Activated T-helper 9 cell treated with anti-CD3 and anti-CD28 coated beads, Interleukin-2, amount 50 U/mL, for 16 hours (primary cell): Measurements from ENCODE around the gene EXOC3L4.

Source experiments
- DNase-seq: peaks from one replicate; pipeline ENCODE4 v3.0.0-alpha.2; 2020; ENCODE audit warnings: low read depth

The EXOC3L4 gene

DNA sequence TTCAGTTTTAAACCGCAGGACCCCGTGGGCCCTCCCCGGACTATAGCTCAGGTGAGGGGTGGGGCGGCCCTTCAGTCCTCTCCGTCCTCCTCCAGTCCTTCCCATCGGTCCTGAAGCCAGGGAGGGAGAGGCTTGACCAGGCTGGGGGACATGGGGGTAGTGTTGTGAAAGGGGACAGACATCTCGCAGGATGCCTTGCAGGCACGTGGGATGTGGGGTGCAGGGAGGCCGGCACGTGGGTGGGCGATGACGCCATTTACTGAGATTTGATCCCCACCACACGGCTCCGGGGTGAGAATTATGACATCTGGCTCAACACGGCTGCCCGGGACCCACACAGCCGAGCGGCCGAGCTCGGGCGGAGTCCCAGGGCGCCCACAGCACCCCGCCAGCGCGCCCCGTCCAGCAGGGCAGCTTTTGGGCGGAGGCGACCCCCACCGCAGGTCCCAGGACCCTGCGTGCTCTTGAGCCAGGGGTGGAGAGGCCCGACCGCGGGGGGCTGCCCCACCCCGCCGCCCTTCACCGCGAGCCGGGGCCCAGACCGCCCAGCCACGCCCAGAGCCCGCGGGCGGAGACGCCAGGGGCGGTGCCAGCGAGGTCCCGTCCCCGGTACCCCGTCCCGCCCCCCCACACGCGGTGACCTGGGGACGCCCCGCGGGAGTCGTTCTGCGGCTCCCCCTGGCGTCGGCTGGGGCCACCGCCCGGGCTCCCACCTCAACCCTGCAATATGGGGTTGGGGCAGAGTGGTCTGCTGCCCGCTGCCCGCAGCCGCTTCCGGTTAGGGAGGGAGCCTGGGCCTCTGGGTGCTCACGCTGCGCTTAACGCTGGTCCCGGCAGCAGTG, 3.3 kb upstream of the EXOC3L4 start:
- peak; percentile 67 for DNase-seq

DNA sequence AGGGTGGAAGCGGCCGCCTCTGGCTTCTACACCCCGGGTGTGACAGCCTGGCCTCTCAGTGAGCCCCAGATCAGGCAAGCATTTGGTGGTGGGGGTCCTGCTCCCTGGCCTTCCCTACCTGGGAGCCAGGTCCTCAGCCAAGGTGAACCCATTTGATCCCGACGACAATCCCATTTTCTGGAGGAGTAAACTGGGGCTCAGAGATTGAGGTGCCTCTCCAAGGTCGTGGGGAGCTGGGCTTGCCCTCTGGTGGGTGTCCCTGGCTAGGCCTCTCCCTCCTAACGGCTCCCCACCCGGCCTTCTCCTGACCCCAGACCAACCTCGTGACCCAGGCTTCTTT, 2.7 kb upstream of the EXOC3L4 start:
- DNase-seq = no peak

DNA sequence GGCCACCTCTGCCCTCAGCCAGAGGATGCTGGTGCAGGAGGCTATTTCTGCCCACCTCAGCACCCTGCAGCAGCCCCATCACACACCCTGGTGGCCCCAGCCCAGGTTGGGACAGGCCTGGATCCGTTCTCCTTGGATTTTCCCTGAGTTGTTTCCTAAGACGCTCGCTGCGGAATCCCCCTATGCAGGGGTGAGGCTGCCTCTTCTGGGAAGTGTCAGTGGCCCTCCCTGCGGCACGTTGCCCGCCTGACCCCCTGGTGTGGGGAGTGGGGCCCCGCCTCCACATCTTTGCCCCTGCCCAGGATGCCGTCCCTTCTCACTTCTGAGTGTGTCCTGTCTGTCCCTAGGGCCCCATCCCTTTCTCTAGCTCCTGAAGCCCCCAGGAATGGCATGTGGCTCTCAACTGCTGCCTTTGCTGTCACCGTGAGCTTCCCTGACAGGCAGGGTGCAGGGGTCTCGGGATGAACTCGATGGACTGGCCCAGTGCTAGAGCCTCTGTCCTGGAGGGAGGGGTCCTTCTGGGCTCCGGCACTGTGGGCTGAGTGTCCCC, 594 bp upstream of the EXOC3L4 start:
- no peak for DNase-seq

DNA sequence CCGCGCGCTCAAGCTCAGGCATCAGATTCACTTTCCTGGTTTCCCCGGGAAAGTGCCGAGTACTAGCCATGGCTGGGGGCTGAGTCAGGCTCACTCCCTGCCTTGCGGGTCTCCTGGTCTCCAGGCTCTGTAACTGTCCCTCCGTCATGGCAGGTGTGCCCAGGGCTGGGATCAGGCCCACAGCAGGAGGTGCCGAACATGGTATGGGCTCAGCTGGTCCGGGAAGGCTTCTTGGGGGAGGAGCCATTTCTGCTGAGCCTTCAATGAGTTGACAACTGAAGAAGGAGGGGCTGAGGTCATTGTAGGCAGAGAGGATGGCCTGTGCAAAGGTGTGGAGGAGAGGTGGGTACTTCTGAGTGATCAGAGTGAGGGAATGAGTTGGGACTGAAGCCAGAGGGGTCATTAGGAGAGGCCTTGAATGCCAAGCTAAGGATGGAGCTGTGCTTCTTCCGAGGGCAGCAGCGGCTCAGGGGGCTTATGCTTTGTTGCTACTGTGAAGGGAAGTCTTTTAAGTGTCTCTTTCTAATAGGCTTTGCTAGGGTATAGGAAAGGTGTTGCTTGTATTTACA, 769 bp downstream of the EXOC3L4 start:
- no peak for DNase-seq

DNA sequence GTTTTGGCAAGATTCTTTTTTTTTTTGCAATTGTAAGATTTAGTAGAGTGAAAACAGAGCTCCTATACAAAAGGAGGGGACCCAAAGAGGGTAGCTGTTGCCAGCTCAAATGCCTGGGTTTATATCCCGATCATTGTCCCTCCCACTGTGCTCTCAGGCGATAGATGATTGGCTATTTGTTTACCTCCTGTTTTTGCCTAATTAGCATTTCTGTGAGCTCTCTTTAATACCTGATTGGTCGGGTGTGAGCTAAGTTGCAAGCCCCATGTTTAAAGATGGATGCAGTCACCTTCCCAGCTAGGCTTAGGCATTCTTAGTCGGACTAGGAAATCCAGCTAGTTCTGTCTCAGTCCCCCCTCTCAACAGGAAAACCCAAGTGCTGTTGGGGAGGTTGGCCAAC, 1.9 kb downstream of the EXOC3L4 start:
- DNase-seq = no peak

DNA sequence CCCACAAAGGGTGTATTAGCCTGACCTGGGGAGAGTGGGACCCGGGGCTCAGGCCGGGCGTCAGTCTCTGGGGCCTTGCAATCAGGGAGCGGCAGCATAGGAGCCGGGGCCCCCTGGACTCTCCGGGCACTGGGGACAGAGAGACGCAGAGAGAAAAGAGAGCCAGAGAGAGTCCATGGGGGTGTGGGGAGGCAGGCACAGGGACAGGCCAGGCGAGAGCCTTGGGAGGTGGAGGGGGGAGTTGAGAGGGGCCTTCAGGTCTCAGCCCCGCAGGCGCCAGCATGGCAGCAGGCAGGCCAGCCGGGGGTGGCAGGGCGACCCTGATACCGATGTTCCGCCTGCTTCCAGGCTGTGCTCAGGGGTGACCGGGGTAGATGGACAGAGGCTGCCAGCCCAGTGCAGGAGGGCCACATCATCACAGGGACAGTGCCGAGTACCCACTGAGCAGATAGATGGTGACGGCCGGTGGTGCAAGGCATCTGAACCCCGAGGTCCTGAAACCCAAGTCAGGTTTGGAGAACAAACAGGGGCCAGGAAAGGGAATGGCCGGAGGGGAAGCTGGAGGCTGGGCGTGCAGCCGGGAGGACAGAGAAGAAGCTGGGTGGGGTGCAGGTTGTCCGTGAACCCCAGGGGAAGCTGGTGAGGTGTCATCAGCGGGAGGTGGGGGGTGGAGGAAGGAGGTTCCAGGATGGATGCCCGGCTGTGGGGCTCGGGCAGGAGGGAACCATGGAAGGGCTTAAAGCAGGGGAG, 2.9 kb downstream of the EXOC3L4 start:
- no peak for DNase-seq

DNA sequence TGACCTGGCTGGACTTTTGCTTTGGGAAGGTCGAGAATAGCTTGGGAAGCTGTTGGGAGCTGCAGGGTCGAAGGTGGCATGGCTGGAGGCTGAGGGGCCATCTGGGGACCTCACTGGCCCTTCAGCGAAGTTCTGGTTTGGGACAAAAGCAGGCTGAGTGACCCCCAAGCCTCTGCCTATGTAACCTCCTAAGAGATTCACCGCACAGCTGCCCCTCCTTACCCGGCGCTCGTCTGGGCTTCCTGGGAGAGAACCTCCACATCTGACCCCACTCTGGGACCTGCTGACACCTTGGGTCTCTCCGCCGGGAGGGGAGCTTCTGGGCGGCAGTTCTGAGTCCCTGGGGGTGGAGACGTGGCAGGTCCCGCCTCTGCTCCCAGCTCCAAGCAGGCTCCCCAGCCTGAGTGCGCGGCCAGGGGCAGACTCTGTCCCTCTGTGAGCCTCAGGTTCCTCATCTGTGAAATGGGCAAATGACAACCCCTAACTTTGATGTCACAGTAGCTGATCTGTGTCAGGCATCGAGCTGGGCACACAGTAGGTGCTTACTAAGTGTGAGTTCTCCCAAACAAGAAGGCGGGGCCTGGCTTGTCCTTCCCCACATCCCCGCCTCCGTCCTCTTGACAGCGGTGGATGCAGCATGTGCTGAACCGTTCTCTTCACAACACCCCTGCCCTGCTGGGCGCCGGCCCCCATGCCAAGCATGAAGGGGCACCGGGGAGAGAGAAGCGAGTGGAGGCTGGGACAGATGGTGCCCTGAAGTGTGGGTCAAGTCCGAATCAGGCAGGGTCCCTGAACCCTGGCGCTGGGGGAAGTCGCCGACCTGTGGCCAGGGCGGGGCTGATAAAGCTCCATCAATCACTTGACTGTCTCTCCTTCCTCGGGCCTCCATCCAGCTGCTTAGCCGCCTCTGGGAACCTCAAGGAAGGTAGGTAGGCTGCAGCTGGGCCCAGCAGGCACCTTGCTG, 3.8 kb downstream of the EXOC3L4 start:
- no peak for DNase-seq

DNA sequence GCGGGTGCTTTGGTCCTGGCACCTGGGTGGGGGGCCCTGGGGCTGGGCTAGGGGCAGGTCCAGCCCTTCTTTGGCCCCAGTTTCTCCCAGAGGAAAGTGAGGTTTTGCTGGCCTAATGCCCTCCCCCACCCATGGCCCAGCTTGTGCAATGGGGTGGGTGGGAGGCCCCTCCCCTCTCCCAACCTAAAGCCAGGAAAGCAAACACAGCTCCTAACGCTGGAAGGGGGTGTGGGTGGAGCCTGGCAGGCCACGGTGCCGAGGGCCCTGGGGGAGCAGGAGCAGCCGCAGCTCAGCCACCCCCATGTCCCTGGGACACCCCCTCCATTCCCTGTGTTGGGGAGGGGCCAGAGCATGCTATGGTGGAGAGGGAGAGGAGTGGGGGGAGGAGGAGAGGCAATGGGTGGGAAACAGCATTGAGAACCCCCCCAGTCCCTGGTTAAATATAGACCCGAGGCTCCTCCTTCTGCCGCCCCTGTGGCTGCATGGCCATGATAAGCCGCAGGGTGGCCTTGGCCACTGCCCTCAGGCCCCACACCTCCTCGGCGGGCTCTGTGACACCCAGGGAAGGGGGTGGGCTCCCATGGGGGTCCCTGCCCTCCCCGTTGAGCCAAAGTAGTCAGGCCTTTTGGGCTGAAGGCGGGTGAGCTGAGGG, 4.7 kb downstream of the EXOC3L4 start:
- no peak for DNase-seq

DNA sequence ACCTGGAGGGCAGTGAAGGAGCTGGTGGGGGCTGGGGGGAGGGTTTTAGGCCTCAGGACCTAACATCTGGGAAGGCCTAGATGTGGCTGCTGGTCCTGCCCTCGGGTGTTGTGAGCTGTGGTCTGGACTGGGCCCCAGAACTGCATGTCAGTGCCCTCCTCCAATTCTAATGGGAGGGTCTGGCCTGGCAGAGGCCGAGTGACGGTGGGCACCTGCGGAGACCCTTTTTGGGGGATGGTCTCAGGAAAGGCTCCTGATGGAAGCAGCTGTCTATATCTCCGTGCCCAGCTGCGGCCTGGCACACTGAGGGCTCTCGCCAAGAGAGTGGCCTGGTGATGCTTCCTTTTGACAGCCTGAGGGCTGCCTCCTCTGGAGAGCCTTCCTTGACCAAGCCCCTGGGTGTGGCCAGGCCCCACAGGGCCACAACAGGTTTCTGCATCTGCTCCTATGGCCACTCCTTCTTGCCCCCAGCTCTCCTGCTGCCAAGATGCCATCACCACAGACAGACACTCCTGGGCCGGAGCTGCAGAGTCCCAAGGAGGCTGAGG, 5.3 kb downstream of the EXOC3L4 start:
- DNase-seq = no peak

DNA sequence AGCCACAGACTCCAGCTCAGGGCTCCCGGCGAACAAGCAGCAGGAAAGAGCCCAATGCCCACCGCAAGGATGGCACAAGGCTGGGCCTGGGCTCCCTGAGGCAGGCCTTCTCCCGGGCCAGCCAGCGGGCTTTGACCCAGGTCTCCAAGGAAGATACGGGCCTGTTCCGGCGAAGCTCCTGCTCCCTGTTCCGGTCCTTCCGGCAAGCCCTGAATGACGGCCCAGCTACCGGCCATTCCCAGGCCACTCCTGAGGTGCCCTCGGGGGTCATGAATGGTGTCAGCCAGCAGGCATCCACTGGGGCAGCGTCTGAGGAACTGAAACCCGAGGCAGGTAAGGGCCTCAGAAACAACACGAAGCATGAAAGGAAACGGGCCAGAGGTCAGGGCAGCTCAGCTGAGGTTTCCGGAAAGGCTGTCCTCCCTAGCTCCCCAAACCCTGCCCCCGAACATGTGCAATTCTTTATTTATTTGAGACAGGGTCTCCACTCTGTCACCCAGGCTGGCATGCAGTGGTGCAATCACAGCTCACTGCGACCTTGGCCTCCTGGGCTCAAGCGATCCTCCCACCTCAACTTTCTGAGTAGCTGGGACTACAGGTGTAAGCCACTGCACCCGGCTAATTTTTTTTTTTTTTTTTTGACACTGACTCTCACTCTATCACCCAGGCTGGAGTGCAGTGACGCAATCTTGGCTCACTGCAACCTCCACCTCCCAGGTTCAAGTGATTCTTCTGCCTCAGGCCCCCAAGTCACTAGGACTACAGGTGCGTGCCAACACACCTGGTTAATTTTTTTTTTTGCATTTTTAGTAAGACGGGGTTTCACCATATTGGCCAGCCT, 6.0 kb downstream of the EXOC3L4 start:
- DNase-seq = no peak

DNA sequence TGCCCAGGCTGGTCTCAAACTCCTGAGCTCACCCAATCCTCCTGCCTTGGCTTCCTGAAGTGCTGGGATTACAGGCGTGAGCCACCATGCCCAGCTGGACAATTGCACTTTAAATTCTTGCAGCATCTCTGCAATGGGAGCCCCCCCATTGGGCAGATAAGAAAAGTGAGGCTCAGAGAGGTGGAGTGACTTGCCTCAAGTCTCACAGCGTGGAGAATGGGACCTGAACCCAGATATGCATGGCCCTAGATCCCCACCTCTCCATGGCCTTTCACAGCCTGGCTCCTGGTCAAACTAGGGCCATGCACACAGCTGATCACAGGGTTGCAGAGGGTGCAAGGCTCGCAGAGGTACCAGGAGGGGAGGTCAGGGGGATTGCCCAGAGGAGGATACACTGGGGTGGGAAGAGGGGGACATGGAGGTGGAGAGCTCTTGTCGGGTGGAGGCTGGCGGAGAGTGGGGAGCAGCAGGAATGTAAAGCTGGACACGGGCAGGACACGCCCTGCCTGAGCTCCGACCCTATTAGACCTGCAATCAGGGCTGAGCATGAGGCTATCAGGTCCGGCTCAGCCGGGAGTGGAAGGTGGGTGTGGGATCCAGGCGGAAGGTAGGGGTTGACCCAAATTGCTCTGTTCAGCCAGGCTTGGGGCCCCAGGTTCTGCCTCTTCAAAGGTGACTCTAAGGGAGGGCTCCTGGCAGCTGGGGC, 6.9 kb downstream of the EXOC3L4 start:
- DNase-seq = no peak

DNA sequence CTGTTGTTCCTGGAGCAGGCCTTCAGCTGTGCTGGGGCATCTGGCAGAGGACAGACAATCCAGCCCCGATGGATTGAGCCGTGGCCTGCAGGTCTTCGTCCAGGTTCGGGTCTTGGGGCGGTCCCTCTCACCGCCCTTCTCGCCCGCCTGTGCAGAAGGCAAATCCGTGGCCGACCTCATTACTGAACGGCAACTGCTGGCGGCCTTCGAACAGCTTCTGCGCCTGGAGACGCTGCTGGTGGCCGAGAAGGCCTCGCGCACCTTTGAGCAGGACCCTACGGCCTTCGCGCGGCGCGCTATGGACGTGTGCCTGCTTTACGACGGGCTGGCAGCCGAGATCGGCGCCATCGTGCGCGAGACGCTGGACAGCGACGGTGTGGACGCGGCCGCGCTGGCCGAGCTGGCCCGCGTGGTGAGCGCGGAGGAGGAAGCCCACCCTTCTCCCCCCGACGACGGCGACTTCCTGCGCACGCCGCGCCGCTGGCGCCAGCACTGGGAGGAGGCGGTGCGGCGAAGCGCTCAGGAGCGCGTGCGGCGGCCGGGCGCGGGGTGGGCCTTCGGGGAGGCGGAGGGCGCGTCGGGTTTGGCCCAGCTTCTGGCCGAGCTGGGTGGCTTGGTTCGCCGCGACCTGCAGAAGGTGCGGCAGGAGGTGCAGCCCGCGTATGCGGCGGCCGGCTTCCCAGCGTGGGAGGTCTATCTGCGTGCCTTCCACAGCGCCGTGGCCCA, 7.6 kb downstream of the EXOC3L4 start:
- no peak for DNase-seq

DNA sequence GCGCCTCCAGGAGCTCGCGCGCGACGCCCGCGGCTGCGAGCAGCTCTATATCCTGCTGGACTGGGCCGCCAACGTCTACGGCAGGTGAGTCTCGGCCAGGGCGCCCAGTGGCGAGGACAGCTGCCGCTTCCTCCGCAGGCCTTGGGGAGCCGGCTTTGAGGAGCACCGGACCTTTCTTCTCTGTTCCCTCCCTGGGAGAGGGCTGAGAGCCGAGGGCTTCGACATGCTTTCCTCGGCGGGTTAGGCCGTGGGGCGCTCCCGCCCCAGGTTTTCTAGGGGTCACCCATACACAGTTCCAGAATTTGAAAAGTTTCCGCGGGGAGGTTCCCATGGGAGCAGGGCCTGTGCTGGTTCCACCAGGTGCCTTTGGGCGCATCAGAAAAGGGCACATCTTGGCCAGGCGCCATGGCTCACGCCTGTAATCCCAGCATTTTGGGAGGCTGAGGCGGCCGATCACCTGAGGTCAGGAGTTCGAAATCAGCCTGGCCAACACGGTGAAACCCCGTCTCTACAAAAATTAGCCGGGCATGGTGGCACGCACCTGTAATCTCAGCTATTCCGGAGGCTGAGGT, 8.2 kb downstream of the EXOC3L4 start:
- no peak for DNase-seq

DNA sequence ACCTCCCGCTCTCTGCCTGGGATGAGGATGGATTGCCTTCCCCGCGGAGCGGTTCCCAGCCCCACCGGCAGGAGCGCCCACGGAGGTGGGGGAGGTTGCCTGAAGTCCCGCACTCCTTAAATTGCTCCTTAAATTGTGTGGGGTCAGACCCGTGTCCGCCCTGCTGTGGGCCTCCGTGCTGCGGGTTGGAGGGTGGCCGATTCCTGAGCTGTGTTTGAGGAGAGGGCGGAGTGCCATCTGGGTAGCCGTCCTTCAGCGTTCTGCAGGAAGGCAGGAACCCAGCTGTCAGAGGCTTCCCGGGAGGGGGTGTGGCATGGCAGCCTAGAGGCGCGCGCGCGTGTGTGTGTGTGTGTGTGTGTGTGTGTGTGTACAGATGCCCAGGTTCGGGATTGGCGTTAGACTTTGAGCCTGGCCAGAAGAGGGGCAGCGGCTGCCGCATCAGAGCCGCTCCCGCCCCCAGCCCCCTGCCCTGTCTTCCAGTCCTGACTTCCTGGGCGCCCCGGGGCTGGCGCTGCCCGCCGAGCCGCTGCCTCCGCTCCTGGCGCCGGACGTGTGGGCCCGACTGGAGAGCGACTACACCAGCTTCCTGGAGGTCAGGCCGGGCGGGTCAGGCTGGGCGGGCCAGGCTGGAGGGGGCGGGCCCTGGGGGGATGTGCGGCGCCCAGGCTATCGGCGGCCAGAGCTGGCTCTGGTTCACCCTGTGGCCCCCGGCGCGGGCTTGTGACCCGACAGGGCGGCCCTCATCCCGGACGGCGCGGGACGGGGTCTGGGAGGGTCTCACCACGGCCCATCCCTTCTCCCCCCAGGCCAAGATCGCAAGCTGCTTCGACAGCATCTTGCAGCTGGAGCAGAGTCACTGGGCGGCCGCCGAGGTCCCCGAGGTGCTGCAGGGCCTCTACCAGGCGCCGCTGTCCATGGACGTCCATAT, 9.2 kb downstream of the EXOC3L4 start:
- DNase-seq = no peak

DNA sequence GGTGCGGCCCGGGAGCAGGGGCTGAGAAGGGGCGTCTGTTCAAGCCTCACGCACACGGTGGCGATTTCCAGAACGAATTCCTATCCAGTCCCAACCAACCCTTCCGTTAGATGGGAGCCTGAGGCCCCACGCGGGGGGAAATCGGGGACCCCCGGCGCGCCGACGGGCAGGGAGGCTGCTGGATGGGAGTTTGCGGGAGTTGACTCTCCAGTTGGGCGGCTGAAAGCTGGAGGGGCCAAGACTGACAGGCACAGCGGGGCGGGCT, 9.8 kb downstream of the EXOC3L4 start:
- DNase-seq = no peak

DNA sequence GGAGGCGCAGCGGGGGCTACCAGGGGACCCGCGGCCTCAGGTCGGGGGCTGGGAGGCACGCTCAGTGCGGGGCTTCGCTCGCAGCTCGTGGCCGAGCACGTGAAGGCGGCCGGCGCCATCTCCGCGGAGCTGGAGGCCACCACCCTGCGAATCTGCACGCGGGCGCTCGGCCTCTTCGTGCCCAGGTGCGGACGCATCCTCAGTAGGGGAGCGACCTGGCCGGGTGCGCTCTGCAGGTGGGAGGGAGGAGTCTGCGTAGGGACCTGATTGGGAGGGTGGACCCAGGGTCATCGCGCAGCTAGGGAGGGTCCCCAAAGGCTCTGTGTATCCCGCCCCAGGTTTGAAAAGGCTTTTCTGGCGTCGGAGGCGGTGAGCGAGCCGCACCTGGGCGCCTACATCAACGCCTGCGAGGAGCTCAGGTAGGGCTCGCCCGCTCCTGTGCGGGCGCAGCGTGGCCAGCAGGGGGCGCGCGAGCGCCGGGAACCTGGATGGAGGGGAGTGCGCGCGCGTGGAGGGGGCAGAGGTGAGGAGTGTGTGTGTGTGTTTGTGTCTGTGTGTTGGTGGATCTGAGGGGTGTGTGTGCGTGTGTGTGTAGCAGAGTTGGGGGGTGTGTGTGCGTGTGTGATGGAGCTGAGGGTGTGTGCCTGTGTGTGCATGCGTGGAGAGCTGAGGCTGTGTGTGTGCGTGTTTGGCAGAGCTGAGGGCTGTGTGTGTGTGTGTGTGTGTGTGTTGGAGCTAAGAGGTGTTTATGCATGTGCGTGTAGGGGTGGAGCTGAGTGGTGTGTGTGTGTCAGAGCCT, 10.3 kb downstream of the EXOC3L4 start:
- DNase-seq = peak; percentile 65
